Hepatocyte (in vitro differentiated cells): ENCODE measurements around the gene KCNS3. TPM values are rescaled to one million over a fixed set of nuclear protein-coding genes. Genes with fewer than 3 reads are reported as not detected.

ENCODE experiments used
- DNase-seq: peaks from one replicate; pipeline ENCODE4 v3.0.0-alpha.2; 2016; ENCODE audit warnings: low spot score
- H2AFZ ChIP-seq: fragments of 200-600 bp; sonication (generic); 2 replicates; pipeline ENCODE4 v1.6.0; 2016; ENCODE audit warnings: antibody characterized with exemption, mild to moderate bottlenecking
- H3K27ac ChIP-seq: fragments of 200-600 bp; sonication (generic); 2 replicates; pipeline ENCODE4 v1.5.1; 2016; ENCODE audit warnings: mild to moderate bottlenecking
- H3K27me3 ChIP-seq: fragments of 200-600 bp; sonication (generic); 2 replicates; pipeline ENCODE4 v1.6.1; 2016
- H3K36me3 ChIP-seq: fragments of 200-600 bp; sonication (generic); replicated peaks from 2 replicates; pipeline ENCODE4 v1.5.1; 2016; ENCODE audit warnings: low read depth; ENCODE audit not compliant: insufficient read depth
- H3K4me1 ChIP-seq: fragments of 200-600 bp; sonication (generic); 2 replicates; pipeline ENCODE4 v1.5.1; 2016; ENCODE audit warnings: mild to moderate bottlenecking, moderate library complexity; ENCODE audit not compliant: insufficient read depth
- H3K4me2 ChIP-seq: fragments of 200-600 bp; sonication (generic); 2 replicates; pipeline ENCODE4 v1.6.0; 2016
- H3K4me3 ChIP-seq: fragments of 200-600 bp; sonication (generic); 2 replicates; pipeline ENCODE4 v1.5.1; 2016; ENCODE audit warnings: mild to moderate bottlenecking
- H3K79me2 ChIP-seq: fragments of 200-600 bp; sonication (generic); 2 replicates; pipeline ENCODE4 v1.6.0; 2017; ENCODE audit warnings: mild to moderate bottlenecking
- H3K9me2 ChIP-seq: fragments of 200-600 bp; sonication (generic); replicated peaks from 2 replicates; pipeline ENCODE4 v1.6.0; 2017; ENCODE audit warnings: mild to moderate bottlenecking; ENCODE audit not compliant: insufficient read depth
- H3K9me3 ChIP-seq: fragments of 200-600 bp; sonication (generic); 2 replicates; pipeline ENCODE4 v1.5.1; 2016; ENCODE audit warnings: low read depth, mild to moderate bottlenecking
- H4K20me1 ChIP-seq: fragments of 200-600 bp; sonication (generic); 2 replicates; pipeline ENCODE4 v1.6.0; 2016; ENCODE audit warnings: mild to moderate bottlenecking; ENCODE audit not compliant: insufficient read depth, poor library complexity, severe bottlenecking
- CTCF ChIP-seq: fragments of 200-600 bp; sonication (generic); IDR thresholded peaks from 2 replicates; pipeline ENCODE4 v1.5.1; 2016; ENCODE audit warnings: antibody characterized with exemption, mild to moderate bottlenecking; ENCODE audit not compliant: poor library complexity
- EZH2 ChIP-seq: fragments of 200-600 bp; sonication (generic); IDR thresholded peaks from 2 replicates; pipeline ENCODE4 v1.6.1; 2016; ENCODE audit warnings: antibody characterized with exemption, mild to moderate bottlenecking, borderline replicate concordance
- EZH2phosphoT487 ChIP-seq: fragments of 200-600 bp; sonication (generic); IDR thresholded peaks from one replicate; pipeline ENCODE4 v1.6.1; 2018; ENCODE audit warnings: antibody characterized with exemption, mild to moderate bottlenecking, low read depth, moderate library complexity; ENCODE audit not compliant: unreplicated experiment, severe bottlenecking
- WGBS: methylation state at CpG from one replicate; pipeline ENCODE4 v1.1.6; 2016; ENCODE audit warnings: low lambda C conversion rate; ENCODE audit errors: missing lambda C conversion rate; 5-methylcytosine and 5-hydroxymethylcytosine counted together
- polyA plus RNA-seq: library from polyadenylated mRNA; unstranded; fragments of >200 nt; fragmentation: Nextera tagmentation; extraction: Ambion mirVana; gene quantifications from 2 replicates; pipeline ENCODE4 v1.2.1, GENCODE V29; 2016
- total RNA-seq: library from RNA; depleted of rRNA; stranded (reverse); fragments of >200 nt; gene quantifications from 2 replicates; pipeline ENCODE4 v1.2.3, GENCODE V29; 2014

KCNS3 gene
- total and polyA plus RNA-seq, 2 experiments from 2014 or later = 4.8 TPM

- H3K9me3 ChIP-seq = no peaks in the 10 kb centered on the region
- H3K9me2 ChIP-seq = no peaks in the 10 kb centered on the region
- H3K36me3 ChIP-seq = no peaks in the 10 kb centered on the region
- no peaks in the 10 kb centered on the region for H3K4me1 ChIP-seq
- no peaks in the 10 kb centered on the region for H3K79me2 ChIP-seq
- no peaks in the 10 kb centered on the region for H4K20me1 ChIP-seq
- TF ChIP-seq CTCF = no peak
- TF ChIP-seq EZH2phosphoT487 = no peak
- TF ChIP-seq EZH2 = no peak
- peaks cover 5% of the 10 kb centered on the region for H3K27me3 ChIP-seq
- H3K4me3 ChIP-seq = no peak overlapping the region
- H3K27ac ChIP-seq = no peak overlapping the region
- 96% methylated on average over 4 of the region's 4 CpGs for WGBS
- no peak for DNase-seq
- no peak overlapping the region for H3K4me2 ChIP-seq
- H2AFZ ChIP-seq = no peak overlapping the region
Measured at GRCh38 chr2:17958466-17959092, 80.1 kb downstream of the KCNS3 start.

GRCh38 chr2:17959356-17959755 is 80.9 kb downstream of the KCNS3 start:
- Histone ChIP-seq H3K4me3 (no peak overlapping the region), H3K79me2 (no peaks in the 10 kb centered on the region), H2AFZ (no peak overlapping the region), H3K27ac (no peak overlapping the region), H3K4me2 (no peak overlapping the region), H3K9me3 (no peaks in the 10 kb centered on the region), H3K4me1 (no peaks in the 10 kb centered on the region), H3K36me3 (no peaks in the 10 kb centered on the region), H3K27me3 (peaks cover 5% of the 10 kb centered on the region), H4K20me1 (no peaks in the 10 kb centered on the region), H3K9me2 (no peaks in the 10 kb centered on the region)
- no peak for DNase-seq
- TF ChIP-seq EZH2 (no peak), CTCF (no peak), EZH2phosphoT487 (no peak)
- 44% methylated on average over 3 of the region's 3 CpGs for WGBS

- H3K4me3 ChIP-seq = no peak overlapping the region
- H3K9me2 ChIP-seq = no peaks in the 10 kb centered on the region
- 90% methylated on average over 5 of the region's 5 CpGs for WGBS
- no peaks in the 10 kb centered on the region for H3K36me3 ChIP-seq
- H4K20me1 ChIP-seq = no peaks in the 10 kb centered on the region
- H3K79me2 ChIP-seq = no peaks in the 10 kb centered on the region
- no peaks in the 10 kb centered on the region for H3K9me3 ChIP-seq
- TF ChIP-seq EZH2 (no peak), CTCF (no peak), EZH2phosphoT487 (no peak)
- no peak overlapping the region for H3K4me2 ChIP-seq
- H3K4me1 ChIP-seq = no peaks in the 10 kb centered on the region
- H3K27me3 ChIP-seq = peaks cover 5% of the 10 kb centered on the region
- no peak overlapping the region for H2AFZ ChIP-seq
- no peak for DNase-seq
- H3K27ac ChIP-seq = no peak overlapping the region
Measured at GRCh38 chr2:17959833-17960232, 81.4 kb downstream of the KCNS3 start.

- WGBS = 93% methylated on average over 6 of the region's 6 CpGs
- DNase-seq = no peak
Measured at GRCh38 chr2:17960925-17961324, 82.5 kb downstream of the KCNS3 start.

More at GRCh38 chr2:17960925-17961324, 82.5 kb downstream of the KCNS3 start:
- H3K4me2 ChIP-seq = no peak overlapping the region
- no peaks in the 10 kb centered on the region for H3K9me3 ChIP-seq
- no peaks in the 10 kb centered on the region for H3K9me2 ChIP-seq
- H3K4me3 ChIP-seq = no peak overlapping the region
- no peaks in the 10 kb centered on the region for H4K20me1 ChIP-seq
- H3K27me3 ChIP-seq = no peaks in the 10 kb centered on the region
- H3K4me1 ChIP-seq = no peaks in the 10 kb centered on the region
- no peak for TF ChIP-seq CTCF
- H2AFZ ChIP-seq = no peak overlapping the region
- no peaks in the 10 kb centered on the region for H3K79me2 ChIP-seq
- H3K36me3 ChIP-seq = no peaks in the 10 kb centered on the region
- no peak overlapping the region for H3K27ac ChIP-seq
